ENCODE results near the gene EPHA6. TPM values are rescaled to one million over a fixed set of nuclear protein-coding genes. Genes with fewer than 3 reads are reported as not detected.

The EPHA6 gene
- total and polyA plus RNA-seq, 2 donors (not counting 1 experiment from before 2014, with no cell fraction given) = not detected

GRCh38 chr3:97297032-97297431, 482.6 kb downstream of the EPHA6 start:
- ChIA-PET CTCF (no interaction called here), POLR2A (no interaction called here)
- WGBS (ENCODE audit: insufficient coverage) = no CpG with 5 or more reads among the region's 1 CpG
- no peaks in the 10 kb centered on the region for H3K79me2 ChIP-seq (ENCODE audit: control insufficient read depth, insufficient read depth, low read length)
- no peaks in the 10 kb centered on the region for H3K4me1 ChIP-seq (ENCODE audit: control insufficient read depth in 2 of 2, insufficient read depth in 2 of 2, low read length in 2 of 2)
- H3K27ac Mint-ChIP-seq = no peak overlapping the region
- no peaks in the 10 kb centered on the region for H4K20me1 ChIP-seq (ENCODE audit: control insufficient read depth, insufficient read depth, low read length, poor library complexity, severe bottlenecking)
- DNase-seq = no peak
- no peak overlapping the region for H3K9ac ChIP-seq (ENCODE audit: low read length)
- no peaks in the 10 kb centered on the region for H3K27me3 Mint-ChIP-seq
- intact Hi-C loops (cut with micrococcal nuclease) = no loop called here
- H3K36me3 ChIP-seq (replicated peaks in 1 of 2; ENCODE audit: control extremely low read depth in 1 of 2, control insufficient read depth in 1 of 2, extremely low read depth in 1 of 2, insufficient read depth in 2 of 2, low read length in 1 of 2) = no peaks in the 10 kb centered on the region
- H2AFZ ChIP-seq (ENCODE audit: insufficient read depth, low read depth, low read length, poor library complexity, severe bottlenecking) = no peak overlapping the region
- no peak overlapping the region for H3K4me3 Mint-ChIP-seq
- H3K9me3 Mint-ChIP-seq (ENCODE audit: insufficient read depth) = peaks cover 10% of the 10 kb centered on the region
- no peak overlapping the region for H3K4me3 ChIP-seq (ENCODE audit: control extremely low read depth in 1 of 5, extremely low read depth in 1 of 5, insufficient read depth in 1 of 5, low read depth in 2 of 5, low read length in 4 of 5)
- peaks cover 0 to 27% (median 6%) of the 10 kb centered on the region in 3 donors for H3K9me3 ChIP-seq (ENCODE audit: control extremely low read depth in 1 of 3, control insufficient read depth in 2 of 3, insufficient read depth in 1 of 3, low read length in 2 of 3)
- H3K27ac ChIP-seq (ENCODE audit: low read length in 2 of 2) = no peak overlapping the region
- no peaks in the 10 kb centered on the region for H3K4me1 Mint-ChIP-seq
- H3K27me3 ChIP-seq (replicated peaks in 1 of 4; ENCODE audit: control extremely low read depth in 1 of 4, control insufficient read depth in 3 of 4, insufficient read depth in 4 of 4, low read length in 3 of 4) = no peaks in the 10 kb centered on the region
- no peak for ATAC-seq (ENCODE audit: low read depth)
- TF ChIP-seq, protein P1, sequence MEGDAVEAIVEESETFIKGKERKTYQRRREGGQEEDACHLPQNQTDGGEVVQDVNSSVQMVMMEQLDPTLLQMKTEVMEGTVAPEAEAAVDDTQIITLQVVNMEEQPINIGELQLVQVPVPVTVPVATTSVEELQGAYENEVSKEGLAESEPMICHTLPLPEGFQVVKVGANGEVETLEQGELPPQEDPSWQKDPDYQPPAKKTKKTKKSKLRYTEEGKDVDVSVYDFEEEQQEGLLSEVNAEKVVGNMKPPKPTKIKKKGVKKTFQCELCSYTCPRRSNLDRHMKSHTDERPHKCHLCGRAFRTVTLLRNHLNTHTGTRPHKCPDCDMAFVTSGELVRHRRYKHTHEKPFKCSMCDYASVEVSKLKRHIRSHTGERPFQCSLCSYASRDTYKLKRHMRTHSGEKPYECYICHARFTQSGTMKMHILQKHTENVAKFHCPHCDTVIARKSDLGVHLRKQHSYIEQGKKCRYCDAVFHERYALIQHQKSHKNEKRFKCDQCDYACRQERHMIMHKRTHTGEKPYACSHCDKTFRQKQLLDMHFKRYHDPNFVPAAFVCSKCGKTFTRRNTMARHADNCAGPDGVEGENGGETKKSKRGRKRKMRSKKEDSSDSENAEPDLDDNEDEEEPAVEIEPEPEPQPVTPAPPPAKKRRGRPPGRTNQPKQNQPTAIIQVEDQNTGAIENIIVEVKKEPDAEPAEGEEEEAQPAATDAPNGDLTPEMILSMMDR (IDR thresholded peaks at IDR 0.05) = no peak
- no peak for TF ChIP-seq EZH2 (IDR thresholded peaks at IDR 0.05; ENCODE audit: borderline replicate concordance, insufficient read depth, low read depth, low read length, poor library complexity, severe bottlenecking)
- H3K4me2 ChIP-seq (replicated peaks; ENCODE audit: low read depth, low read length, poor library complexity, severe bottlenecking) = no peak overlapping the region

- Histone ChIP-seq H3K4me2 (replicated peaks; ENCODE audit: low read depth, low read length, poor library complexity, severe bottlenecking) (no peak overlapping the region), H3K4me1 (ENCODE audit: control insufficient read depth in 2 of 2, insufficient read depth in 2 of 2, low read length in 2 of 2) (no peaks in the 10 kb centered on the region), H3K9me3 (ENCODE audit: control extremely low read depth in 1 of 3, control insufficient read depth in 2 of 3, insufficient read depth in 1 of 3, low read length in 2 of 3) (peaks cover 0 to under 1% (median 0%) of the 10 kb centered on the region in 3 donors), H3K36me3 (replicated peaks in 1 of 2; ENCODE audit: control extremely low read depth in 1 of 2, control insufficient read depth in 1 of 2, extremely low read depth in 1 of 2, insufficient read depth in 2 of 2, low read length in 1 of 2) (no peaks in the 10 kb centered on the region), H4K20me1 (ENCODE audit: control insufficient read depth, insufficient read depth, low read length, poor library complexity, severe bottlenecking) (no peaks in the 10 kb centered on the region), H3K27me3 (replicated peaks in 1 of 4; ENCODE audit: control extremely low read depth in 1 of 4, control insufficient read depth in 3 of 4, insufficient read depth in 4 of 4, low read length in 3 of 4) (no peaks in the 10 kb centered on the region), H3K4me3 (ENCODE audit: control extremely low read depth in 1 of 5, extremely low read depth in 1 of 5, insufficient read depth in 1 of 5, low read depth in 2 of 5, low read length in 4 of 5) (no peak overlapping the region), H3K9ac (ENCODE audit: low read length) (no peak overlapping the region), H3K27ac (ENCODE audit: low read length in 2 of 2) (no peak overlapping the region), H3K79me2 (ENCODE audit: control insufficient read depth, insufficient read depth, low read length) (no peaks in the 10 kb centered on the region), H2AFZ (ENCODE audit: insufficient read depth, low read depth, low read length, poor library complexity, severe bottlenecking) (no peak overlapping the region)
- no peaks in the 10 kb centered on the region for H3K27me3 Mint-ChIP-seq
- DNase-seq (no peak), ATAC-seq (ENCODE audit: low read depth) (no peak)
- H3K4me1 Mint-ChIP-seq = no peaks in the 10 kb centered on the region
- intact Hi-C loops (cut with micrococcal nuclease) = no loop called here
- no peak for TF ChIP-seq EZH2 (IDR thresholded peaks at IDR 0.05; ENCODE audit: borderline replicate concordance, insufficient read depth, low read depth, low read length, poor library complexity, severe bottlenecking)
- TF ChIP-seq, protein P1 (IDR thresholded peaks at IDR 0.05) = no peak
- ChIA-PET CTCF (no interaction called here), POLR2A (no interaction called here)
- H3K9me3 Mint-ChIP-seq (ENCODE audit: insufficient read depth) = peaks cover 4% of the 10 kb centered on the region
- H3K27ac Mint-ChIP-seq = no peak overlapping the region
- H3K4me3 Mint-ChIP-seq = no peak overlapping the region
These were observed 486.7 kb downstream of the EPHA6 start for GRCh38 chr3:97301114-97301513.

All from B cell (primary cell).